Activated naive CD4-positive, alpha-beta T cell (primary cell): ENCODE measurements around the gene NFATC2IP.
"Not testable (repeated sequence)": the region's sequence is repeated elsewhere in the genome, so short reads cannot be mapped to it uniquely, and the experiment has no call there.

Experiments
- DNase-seq, 4 experiments: peaks; one replicate each; lab custom pipeline; 2025; lab: John Stamatoyannopoulos, UW

Gene NFATC2IP

DNA sequence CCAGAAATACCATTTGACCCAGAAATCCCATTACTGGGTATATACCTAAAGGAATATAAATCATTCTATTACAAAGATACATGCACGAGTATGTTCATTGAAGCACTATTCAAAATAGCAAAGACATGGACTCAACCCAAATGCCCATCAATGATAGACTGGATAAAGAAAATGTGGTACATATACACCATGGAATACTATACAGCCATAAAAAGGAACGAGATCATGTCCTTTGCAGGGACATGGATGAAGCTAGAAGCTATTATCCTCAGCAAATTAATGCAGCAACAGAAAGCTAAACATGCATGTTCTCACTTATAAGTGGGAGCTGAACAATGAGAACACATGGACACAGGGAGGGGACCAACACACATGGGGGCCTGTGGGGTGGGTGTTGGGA, 24.5 kb upstream of the NFATC2IP start:
- not testable (repeated sequence) for DNase-seq

DNA sequence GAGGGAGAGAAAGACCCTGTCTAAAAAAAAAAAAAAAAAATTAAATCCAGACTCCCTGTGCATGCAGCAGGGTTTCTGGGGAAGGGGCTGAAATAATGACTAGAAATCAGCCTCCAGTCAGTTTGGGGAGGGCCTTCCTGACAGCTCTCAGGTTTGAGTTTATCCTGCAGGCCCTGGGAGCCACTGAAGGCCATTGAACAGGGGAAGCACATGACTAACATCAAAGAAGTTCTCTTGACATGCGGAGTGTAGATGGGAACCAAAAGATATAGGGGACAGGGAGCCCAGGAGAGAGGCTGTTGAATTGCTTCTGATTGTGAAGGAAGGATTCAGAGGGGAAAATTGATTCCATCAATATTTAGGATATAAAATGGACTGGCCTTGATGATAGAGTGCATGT, 22.9 kb upstream of the NFATC2IP start:
- DNase-seq = no peak

DNA sequence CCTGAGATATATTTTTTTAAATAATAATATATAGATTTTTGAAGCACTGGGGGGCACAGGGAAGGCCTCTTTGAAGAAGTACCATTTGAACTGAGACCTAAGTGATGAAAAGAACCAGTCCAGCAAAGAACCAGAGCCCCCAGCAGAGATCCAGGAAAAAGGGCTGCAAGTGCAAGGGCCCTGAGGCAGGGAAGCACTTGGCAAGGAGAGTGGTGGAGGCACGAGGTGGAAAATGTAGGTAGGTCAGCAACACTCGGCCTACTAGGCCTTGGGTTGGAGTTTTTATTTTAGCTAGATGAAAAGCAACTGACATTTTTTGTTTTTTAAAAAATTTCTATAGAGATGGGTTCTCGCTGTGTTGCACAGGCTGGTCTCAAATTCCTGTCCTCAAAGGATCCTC, 20.5 kb upstream of the NFATC2IP start:
- DNase-seq = no peak

DNA sequence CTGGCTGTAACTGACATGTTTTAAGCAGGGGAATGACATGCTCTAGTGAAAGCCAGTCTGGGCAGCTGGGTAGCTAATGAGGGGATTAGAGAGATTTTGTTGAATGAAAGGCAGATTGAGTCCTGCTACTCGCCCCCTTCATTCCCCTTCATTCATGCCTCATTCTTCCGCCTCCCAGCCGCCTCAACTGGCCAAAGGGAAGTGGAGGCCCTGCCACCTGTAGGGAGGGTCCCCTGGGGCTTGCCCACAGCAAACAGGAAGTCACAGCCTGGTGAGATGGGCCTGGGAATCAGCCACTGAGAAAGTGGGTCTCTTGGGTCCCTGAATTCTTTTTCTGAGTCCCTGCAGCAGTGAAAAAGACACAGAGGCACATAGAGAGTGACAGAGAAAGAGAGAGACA, 20.1 kb upstream of the NFATC2IP start:
- DNase-seq = no peak

DNA sequence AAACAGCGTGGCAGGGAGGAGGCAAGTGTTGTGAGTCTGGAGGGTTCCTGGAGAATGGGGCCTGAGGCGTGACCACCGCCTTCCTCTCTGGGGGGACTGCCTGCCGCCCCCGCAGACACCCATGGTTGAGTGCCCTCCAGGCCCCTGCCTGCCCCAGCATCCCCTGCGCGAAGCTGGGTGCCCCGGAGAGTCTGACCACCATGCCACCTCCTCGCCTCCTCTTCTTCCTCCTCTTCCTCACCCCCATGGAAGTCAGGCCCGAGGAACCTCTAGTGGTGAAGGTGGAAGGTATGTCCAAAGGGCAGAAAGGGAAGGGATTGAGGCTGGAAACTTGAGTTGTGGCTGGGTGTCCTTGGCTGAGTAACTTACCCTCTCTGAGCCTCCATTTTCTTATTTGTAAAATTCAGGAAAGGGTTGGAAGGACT, 18.9 kb upstream of the NFATC2IP start, which contains the start of gene CD19:
CD19 (plus strand) TSS at position 171 of the 425 bp plus-strand sequence; CDS start at position 201, 30 bp downstream.
- no peak for DNase-seq

DNA sequence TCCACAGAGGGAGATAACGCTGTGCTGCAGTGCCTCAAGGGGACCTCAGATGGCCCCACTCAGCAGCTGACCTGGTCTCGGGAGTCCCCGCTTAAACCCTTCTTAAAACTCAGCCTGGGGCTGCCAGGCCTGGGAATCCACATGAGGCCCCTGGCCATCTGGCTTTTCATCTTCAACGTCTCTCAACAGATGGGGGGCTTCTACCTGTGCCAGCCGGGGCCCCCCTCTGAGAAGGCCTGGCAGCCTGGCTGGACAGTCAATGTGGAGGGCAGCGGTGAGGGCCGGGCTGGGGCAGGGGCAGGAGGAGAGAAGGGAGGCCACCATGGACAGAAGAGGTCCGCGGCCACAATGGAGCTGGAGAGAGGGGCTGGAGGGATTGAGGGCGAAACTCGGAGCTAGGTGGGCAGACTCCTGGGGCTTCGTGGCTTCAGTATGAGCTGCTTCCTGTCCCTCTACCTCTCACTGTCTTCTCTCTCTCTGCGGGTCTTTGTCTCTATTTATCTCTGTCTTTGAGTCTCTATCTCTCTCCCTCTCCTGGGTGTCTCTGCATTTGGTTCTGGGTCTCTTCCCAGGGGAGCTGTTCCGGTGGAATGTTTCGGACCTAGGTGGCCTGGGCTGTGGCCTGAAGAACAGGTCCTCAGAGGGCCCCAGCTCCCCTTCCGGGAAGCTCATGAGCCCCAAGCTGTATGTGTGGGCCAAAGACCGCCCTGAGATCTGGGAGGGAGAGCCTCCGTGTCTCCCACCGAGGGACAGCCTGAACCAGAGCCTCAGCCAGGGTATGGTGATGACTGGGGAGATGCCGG, 18.2 kb upstream of the NFATC2IP start:
- no peak for DNase-seq

DNA sequence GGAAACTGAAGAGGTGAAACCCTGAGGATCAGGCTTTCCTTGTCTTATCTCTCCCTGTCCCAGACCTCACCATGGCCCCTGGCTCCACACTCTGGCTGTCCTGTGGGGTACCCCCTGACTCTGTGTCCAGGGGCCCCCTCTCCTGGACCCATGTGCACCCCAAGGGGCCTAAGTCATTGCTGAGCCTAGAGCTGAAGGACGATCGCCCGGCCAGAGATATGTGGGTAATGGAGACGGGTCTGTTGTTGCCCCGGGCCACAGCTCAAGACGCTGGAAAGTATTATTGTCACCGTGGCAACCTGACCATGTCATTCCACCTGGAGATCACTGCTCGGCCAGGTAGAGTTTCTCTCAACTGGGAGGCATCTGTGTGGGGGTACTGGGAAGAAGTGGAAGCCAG, 17.6 kb upstream of the NFATC2IP start:
- no peak for DNase-seq

DNA sequence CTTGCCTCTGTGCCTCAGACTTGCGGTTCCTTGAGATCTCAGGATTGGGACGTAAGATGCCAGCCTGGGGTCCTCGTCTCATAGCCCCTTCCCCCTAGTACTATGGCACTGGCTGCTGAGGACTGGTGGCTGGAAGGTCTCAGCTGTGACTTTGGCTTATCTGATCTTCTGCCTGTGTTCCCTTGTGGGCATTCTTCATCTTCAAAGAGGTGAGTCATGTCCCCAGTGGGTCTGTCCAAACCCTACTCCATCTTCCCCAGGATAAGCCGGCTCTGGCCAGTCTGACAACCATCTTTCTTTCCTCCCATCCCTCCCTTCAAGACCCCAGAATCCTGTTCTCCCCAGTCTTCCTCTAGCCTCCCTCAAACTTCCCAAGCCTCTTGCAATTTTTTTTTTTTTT, 15.4 kb upstream of the NFATC2IP start:
- DNase-seq = no peak

DNA sequence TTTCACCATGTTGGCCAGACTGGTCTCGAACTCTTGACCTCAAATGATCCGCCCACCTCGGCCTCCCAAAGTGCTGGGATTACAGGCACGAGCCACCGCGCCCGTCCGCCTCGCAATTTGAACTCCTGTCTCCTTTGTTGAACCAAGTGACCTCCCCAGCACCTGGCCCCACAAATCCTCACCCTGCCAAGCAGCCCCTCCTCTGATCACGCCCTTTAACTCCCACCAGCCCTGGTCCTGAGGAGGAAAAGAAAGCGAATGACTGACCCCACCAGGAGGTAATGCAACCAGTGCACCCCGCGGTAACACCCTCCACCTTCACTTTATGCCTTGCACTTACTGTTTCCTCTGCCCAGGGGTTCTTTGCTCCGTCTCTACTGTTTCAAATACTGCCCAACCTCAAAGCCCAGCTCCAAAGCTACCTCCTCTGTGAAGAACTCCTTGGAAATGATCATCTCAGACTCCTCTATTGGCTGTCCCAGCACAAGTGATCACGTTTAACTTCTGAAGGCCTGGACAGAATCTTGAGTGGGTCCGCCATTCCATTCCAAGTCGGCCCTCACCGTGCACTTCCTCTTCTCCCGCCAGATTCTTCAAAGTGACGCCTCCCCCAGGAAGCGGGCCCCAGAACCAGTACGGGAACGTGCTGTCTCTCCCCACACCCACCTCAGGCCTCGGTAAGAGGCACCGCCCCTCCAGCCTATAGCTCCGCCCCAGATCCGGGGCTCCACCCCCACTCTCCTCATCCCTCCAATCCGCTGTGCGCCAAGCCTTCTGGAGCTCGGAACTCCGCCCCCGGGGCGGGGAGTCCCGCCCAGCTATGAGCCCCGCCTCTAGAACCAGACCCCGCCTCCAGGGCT, 14.6 kb upstream of the NFATC2IP start:
- DNase-seq = peak; percentile 57 to 75 (median 72)

DNA sequence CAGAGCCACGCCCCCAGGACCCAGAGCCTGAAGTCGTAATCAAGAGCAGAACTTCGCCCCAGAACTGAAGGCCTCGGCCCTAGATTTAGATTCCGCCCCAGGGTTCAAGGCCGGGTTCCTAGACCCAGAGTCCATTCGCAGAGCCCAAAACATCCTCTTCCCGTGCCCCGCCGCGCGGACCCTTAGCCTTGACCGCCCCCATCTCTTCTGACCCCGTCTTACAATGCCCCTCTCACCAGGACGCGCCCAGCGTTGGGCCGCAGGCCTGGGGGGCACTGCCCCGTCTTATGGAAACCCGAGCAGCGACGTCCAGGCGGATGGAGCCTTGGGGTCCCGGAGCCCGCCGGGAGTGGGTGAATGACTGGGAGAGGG, 14.0 kb upstream of the NFATC2IP start:
- no peak for DNase-seq

DNA sequence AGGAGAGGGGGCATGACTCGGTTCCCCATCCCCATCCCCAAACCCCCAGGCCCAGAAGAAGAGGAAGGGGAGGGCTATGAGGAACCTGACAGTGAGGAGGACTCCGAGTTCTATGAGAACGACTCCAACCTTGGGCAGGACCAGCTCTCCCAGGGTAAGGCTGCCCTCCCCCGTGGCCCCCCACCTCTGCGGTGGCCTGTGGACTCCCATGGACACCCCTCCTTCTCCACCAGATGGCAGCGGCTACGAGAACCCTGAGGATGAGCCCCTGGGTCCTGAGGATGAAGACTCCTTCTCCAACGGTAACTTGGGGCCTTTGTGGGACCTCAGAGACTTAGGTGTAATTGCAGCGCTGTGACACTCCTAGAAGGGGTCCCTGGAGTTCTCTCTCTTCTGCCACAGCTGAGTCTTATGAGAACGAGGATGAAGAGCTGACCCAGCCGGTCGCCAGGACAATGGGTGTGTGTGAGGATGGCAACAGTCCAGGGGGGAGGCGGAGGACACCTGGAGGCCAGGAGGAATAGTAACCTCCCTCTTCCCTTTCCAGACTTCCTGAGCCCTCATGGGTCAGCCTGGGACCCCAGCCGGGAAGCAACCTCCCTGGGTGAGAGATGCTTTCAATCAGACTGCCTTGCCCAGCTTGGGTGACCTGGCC, 13.4 kb upstream of the NFATC2IP start:
- no peak for DNase-seq

DNA sequence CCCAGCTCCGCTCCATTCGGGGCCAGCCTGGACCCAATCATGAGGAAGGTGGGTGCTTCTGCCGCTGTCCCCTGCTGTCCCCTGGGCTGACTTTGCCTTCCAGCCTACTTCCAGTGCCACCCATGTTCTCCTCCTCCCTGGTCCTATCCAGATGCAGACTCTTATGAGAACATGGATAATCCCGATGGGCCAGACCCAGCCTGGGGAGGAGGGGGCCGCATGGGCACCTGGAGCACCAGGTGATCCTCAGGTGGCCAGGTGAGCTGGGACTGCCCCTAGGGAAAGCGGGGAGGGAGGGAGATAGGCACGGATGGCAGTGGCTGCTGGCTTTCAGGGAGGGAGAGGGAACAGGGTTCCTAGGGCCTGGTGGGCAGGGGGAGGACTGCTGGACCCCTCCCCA, 12.0 kb upstream of the NFATC2IP start:
- no peak for DNase-seq

DNA sequence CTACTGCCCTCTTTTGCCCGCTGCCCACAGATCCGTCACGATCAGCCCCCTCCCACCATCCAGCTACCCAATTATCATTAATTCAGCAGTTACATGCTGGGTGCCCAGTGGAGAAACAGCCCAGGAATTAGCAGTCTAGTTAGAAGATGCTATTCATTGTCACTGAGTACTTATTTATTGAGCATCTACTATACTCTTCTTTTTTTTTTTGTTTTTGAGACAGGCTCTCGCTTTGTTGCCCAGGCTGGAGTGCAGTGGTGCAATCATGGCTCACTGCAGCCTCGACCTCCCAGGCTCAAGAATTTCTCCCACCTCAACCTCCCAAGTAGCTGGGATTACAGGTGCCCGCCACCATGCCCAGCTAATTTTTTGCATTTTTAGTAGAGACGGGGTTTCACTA, 10.9 kb upstream of the NFATC2IP start:
- DNase-seq = not testable (repeated sequence)

DNA sequence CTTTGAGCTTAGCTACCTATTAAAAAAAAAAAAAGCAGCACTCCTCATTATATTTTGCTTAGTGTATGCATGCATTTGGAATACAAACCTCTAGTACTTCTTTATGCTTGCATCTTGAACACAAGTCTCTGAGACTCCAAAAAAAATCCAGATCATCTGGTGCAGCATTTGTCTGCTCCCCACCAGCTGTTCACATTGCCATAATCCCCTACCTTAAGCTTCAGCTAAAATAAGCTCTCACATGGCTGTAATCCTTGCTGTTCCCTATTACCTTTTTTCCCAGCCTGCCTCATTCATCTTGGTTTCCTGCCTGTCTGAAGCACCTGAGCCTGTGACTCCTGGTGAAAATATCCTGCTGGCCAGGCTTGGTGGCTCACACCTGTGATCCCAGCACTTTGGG, 7.5 kb upstream of the NFATC2IP start:
- DNase-seq = no peak

DNA sequence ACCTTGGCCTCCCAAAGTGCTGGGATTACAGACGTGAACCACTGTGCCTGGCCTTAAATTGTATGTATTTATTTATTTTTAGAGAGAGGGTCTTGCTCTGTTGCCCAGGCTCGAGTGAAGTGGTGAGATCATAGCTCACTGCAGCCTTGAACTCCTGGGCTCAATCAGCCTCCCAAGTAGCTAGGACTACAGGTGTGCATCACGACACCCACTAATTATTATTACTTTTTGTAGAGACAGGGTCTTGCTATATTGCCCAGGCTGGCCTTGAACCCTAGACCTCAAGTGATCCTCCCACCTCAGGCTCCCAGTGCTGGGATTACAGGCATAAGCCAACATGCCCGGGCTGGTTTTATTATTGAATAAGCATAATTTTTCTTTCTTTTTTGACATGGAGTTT, 4.1 kb upstream of the NFATC2IP start:
- DNase-seq = no peak

DNA sequence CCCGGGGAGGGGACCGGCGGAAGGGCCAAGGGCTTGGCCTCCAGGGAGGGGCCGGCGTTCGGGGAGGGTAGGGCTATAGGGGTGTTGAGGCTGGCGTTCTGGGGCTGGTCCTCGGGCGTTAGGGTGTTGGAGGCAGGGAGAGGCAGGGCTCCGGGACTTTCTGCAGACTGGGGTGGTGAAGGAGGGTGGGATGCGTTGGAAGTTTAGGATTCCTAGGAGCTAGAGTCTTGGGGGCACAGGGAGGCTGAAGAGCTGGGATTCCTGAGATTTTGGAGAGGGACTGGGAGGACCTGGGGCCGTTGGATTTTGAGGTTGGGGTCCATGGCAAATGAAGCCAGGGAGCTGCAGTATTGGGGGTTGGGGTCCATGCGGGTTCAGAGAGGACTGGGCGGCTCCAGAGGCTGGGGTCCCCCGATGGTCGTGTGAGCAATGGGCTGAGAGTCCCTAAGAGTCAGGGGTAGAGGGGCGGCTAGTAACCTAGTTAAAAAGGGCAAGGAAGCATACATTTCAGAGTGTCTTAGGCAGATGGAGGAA, 740 bp downstream of the NFATC2IP start:
- no peak for DNase-seq

DNA sequence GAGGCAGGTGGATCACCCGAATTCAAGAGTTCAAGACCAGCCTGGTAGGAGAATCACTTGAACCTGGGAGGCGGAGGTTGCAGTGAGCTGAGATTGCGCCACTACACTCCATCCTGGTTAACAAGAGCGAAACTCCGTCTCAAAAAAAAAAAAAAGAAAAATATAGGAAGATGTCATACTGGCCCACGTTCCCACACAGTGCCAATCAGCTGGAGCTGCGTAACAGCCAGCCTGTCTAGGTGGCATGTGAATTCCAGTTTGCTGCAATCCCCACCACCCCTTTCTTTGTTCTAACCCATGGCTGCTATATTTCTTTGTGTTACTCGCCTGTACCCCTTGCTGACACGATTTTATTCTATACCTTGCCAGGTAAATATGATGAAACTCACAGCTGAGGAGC, 7.5 kb downstream of the NFATC2IP start:
- DNase-seq = no peak

DNA sequence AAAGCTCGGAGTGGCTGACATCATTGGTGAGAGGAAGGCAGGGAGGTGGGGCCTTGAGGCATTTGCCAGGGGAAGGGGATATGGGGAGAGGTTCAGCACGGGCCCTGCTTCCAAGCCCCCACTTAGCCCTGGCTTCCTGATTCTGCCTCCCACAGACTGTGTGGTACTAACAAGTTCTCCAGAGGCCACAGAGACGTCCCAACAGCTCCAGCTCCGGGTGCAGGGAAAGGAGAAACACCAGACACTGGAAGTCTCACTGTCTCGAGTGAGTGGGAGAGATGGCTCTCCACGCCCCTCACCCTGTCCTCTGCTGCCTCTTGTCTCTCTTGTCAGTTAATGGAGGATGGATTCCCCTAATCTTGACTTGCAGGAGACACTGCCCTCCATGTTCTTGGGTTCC, 8.1 kb downstream of the NFATC2IP start:
- DNase-seq = no peak

DNA sequence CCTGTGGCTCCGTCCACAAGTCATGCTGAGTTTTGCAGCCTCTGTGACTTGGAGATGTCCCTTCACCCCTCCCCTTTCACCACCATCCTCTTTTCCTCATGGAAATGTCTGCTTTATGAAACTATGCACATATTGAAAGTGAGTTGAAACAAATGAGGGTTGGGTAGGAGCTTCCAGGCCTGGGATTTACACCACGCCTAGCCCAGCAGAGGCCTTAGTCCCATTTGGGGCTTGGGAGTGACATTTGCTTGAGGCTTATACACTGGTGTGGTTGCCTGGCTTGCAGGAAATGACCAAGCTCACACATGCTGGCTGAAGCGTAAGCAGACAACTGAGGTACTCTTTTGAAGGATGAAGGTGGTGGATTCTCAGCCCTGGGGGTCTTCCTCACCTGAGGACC, 13.3 kb downstream of the NFATC2IP start:
- no peak for DNase-seq

DNA sequence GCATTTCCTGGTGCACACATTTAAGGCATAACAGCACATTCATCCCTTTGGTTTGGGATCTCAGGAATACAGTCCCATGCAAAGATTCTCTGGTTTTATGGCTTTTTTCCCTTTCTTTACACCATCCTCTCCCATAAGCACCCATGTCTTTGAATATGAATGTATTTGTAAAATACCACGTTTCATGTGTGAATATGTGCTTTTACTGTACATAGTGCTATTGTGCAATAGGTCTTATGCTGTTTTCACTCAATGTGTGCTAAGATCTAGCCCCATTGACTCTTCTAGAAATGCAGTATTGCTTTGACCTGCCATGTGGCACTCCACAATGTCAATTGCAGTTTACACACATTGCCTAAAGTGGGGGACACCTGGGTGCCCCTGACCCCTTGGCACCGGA, 13.8 kb downstream of the NFATC2IP start:
- DNase-seq = no peak

DNA sequence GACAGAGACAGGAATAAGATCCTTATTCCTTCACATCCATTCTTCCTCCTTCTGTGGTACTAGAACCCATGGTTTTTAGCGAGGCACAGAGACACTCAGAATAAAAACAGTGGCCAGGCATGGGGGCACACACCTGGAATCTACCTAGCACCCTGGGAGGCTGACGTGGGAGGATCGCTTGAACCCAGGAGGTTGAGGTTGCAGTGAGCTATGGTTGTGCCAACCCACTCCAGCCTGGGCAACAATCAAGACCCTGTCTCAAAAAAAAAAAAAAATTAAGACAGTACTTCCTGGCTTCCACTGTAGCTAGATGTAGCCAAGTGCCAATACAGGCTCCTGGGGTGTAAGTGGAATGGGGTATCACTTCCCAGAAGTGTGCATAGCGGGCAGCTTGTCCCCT, 16.4 kb downstream of the NFATC2IP start:
- DNase-seq = no peak

DNA sequence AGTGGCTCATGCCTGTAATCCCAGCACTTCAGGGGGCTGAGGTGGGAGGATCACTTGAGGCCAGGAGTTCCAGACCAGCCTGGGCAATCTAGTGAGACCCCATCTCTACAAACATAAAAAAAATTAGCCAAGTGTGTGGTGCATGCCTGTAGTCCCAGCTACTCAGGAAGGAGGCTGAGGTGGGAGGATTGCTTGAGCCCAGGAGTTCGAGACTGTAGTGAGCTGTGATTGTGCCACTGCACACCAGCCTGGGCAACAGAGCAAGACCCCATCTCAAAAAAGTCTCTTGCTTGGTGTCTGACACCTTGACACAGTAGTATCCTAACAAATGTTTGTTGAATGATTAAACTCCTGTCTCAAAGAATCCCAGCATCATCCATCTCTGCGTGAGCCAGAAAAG, 19.0 kb downstream of the NFATC2IP start:
- not testable (repeated sequence) for DNase-seq
